Fibroblast of lung (primary cell): ENCODE measurements around the gene ZNF26. TPM values are rescaled to one million over a fixed set of nuclear protein-coding genes. Genes with fewer than 3 reads are reported as not detected.

Source experiments
- DNase-seq, 2 donors: peaks; one replicate each; pipeline versions ENCODE4 v3.0.0 to v3.0.0-alpha.2; 2010; ENCODE audit warnings: low read depth in 2 of 2
- H2AFZ ChIP-seq: 2 replicates; pipeline ENCODE4 v1.5.1; 2012; ENCODE audit warnings: low read length, control low read depth, inconsistent platforms
- H3K27ac ChIP-seq: 2 replicates; pipeline ENCODE4 v1.5.1; 2011; ENCODE audit warnings: low read length, control low read depth; ENCODE audit not compliant: insufficient read depth
- H3K27me3 ChIP-seq: 2 replicates; pipeline ENCODE4 v1.5.1; 2011; ENCODE audit warnings: mild to moderate bottlenecking, low read length; ENCODE audit not compliant: control insufficient read depth, insufficient read depth
- H3K36me3 ChIP-seq: 2 replicates; pipeline ENCODE4 v1.5.1; 2011; ENCODE audit warnings: low read length; ENCODE audit not compliant: control insufficient read depth, insufficient read depth
- H3K4me1 ChIP-seq: 2 replicates; pipeline ENCODE4 v1.5.1; 2011; ENCODE audit warnings: low read length; ENCODE audit not compliant: control insufficient read depth, insufficient read depth; ENCODE audit errors: extremely low read depth
- H3K4me2 ChIP-seq: 2 replicates; pipeline ENCODE4 v1.5.1; 2011; ENCODE audit warnings: low read length, control low read depth; ENCODE audit not compliant: insufficient read depth; ENCODE audit errors: extremely low read depth
- H3K4me3 ChIP-seq, 4 experiments: fragments of 200-600 bp in 1 of 4; sonication (generic) in 1 of 4; replicated peaks in 1 of 4; 2 replicates each; pipeline ENCODE4 v1.5.1; 2011 to 2016; ENCODE audit warnings: low read length in 4 of 4, low read depth in 3 of 4, mild to moderate bottlenecking in 3 of 4, control low read depth in 2 of 4, inconsistent platforms in 1 of 4, mixed read lengths in 1 of 4; ENCODE audit not compliant: insufficient read depth in 1 of 4; ENCODE audit errors: control extremely low read depth in 1 of 4
- H3K79me2 ChIP-seq: 2 replicates; pipeline ENCODE4 v1.5.1; 2012; ENCODE audit warnings: mild to moderate bottlenecking, low read length, inconsistent platforms; ENCODE audit not compliant: control insufficient read depth, insufficient read depth
- H3K9ac ChIP-seq: 2 replicates; pipeline ENCODE4 v1.5.1; 2011; ENCODE audit warnings: mild to moderate bottlenecking, low read length, control low read depth; ENCODE audit not compliant: insufficient read depth
- H3K9me3 ChIP-seq: 2 replicates; pipeline ENCODE4 v1.5.1; 2012; ENCODE audit warnings: low read depth, low read length; ENCODE audit not compliant: control insufficient read depth, insufficient read depth
- H4K20me1 ChIP-seq: 2 replicates; pipeline ENCODE4 v1.5.1; 2011; ENCODE audit warnings: low read length; ENCODE audit not compliant: control insufficient read depth, insufficient read depth; ENCODE audit errors: extremely low read depth
- CTCF ChIP-seq, 2 donors: IDR thresholded peaks in 1 of 2; conservative IDR thresholded peaks in 1 of 2; 1 replicate in 1 of 2; 2 replicates in 1 of 2; pipeline ENCODE4 v1.5.1; 2011 to 2012; ENCODE audit warnings: low read length in 2 of 2, control low read depth in 1 of 2, inconsistent platforms in 1 of 2, low read depth in 1 of 2, mild to moderate bottlenecking in 1 of 2
- EZH2 ChIP-seq: IDR thresholded peaks from 2 replicates; pipeline ENCODE4 v1.5.1; 2012; ENCODE audit warnings: low read length, control low read depth, mild to moderate bottlenecking; ENCODE audit errors: missing control alignments
- polyA plus RNA-seq, 2 donors: library from polyadenylated mRNA; depleted of rRNA in 1 of 2; stranded (reverse) in 1 of 2; unstranded in 1 of 2; fragments of >200 nt; gene quantifications; 2 replicates each; pipeline ENCODE4 v1.2.1, GENCODE V29; 2011 to 2012; ENCODE audit warnings: missing spikeins in 1 of 2
- total RNA-seq: library from RNA; depleted of rRNA; stranded (reverse); fragments of >200 nt; gene quantifications from 2 replicates; pipeline ENCODE4 v1.2.1, GENCODE V29; 2014

Gene ZNF26
- total and polyA plus RNA-seq, 2 donors (not counting 1 experiment from before 2014, with no cell fraction given) = 4.9 to 9.4 TPM

DNA sequence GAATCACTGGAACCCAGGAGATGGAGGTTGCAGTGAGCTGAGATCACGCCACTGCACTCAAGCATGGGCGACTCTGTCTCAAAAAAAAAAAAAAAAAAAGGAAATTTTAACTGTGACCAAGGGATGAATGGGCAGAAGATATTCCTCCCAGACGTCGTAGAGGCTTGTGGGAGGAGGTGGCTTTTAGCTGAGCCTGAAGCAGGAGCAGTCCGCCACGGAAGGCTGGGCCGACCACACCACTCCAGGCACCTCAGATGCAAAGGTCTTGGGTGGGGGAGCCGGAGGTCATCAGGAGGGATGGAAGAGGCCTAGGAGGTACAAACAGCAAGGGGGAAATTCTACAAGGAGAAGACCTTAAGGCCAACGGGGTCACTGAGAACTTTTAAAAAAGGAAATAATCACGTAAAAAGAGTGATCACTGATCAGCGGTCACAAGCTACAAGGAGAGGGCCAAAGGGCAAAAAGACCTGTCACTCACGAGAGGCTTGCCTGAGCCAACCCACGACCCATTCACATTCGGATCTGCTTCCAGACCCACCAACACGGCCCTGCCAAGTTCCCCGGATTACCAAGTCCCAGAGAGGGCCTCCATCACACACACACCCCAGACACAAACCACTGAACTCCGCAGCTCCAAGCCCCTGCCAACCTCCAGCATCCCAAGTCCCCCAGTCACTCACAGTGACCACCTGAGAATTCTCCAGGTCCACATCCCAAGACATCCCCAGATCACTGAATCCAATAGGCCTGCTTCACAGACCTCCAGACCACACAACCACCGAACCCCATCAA lies 33.6 kb upstream of the ZNF26 start:
- Histone ChIP-seq H3K9ac (no peak overlapping the region), H3K36me3 (peaks cover 2% of the 10 kb centered on the region), H3K4me3 (no peak overlapping the region), H2AFZ (no peak overlapping the region), H3K4me2 (no peak overlapping the region), H3K9me3 (peaks cover 24% of the 10 kb centered on the region), H4K20me1 (no peaks in the 10 kb centered on the region), H3K79me2 (peaks cover 45% of the 10 kb centered on the region), H3K4me1 (no peaks in the 10 kb centered on the region), H3K27me3 (no peaks in the 10 kb centered on the region), H3K27ac (no peak overlapping the region)
- DNase-seq = no peak
- no peak for TF ChIP-seq CTCF (conservative IDR thresholded peaks at IDR 0.05 in 1 of 2, IDR thresholded peaks at IDR 0.05 in 1 of 2; ENCODE audit: low read depth in 1 of 2, low read length in 2 of 2)
- no peak for TF ChIP-seq EZH2

GRCh38 chr12:132953163-132953425 lies 33.1 kb upstream of the ZNF26 start:
- Histone ChIP-seq H3K9me3 (peaks cover 24% of the 10 kb centered on the region), H3K4me3 (no peak overlapping the region), H3K27me3 (no peaks in the 10 kb centered on the region), H2AFZ (no peak overlapping the region), H3K36me3 (peaks cover 2% of the 10 kb centered on the region), H3K9ac (no peak overlapping the region), H3K4me2 (no peak overlapping the region), H3K4me1 (no peaks in the 10 kb centered on the region), H3K27ac (no peak overlapping the region), H3K79me2 (peaks cover 45% of the 10 kb centered on the region), H4K20me1 (no peaks in the 10 kb centered on the region)
- DNase-seq = no peak
- no peak for TF ChIP-seq EZH2
- no peak for TF ChIP-seq CTCF (conservative IDR thresholded peaks at IDR 0.05 in 1 of 2, IDR thresholded peaks at IDR 0.05 in 1 of 2; ENCODE audit: low read depth in 1 of 2, low read length in 2 of 2)

DNA sequence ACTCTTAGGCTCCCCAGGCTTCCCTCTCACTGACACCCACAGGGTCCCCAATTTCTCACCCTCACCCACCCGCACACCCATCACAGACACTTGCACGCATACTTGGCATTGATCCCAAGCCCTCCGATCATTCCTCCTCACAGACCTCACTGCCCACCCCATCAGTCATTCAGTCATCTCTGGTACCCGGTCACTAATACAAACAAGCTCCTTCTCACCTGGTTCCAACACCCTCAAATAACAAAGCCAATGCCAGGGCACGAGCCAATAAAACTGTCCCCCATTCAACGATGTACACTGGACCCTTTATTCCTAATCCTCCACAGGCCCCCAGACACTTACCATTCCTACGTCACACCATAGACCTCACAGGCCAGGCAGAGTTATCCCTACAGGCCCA lies 32.4 kb upstream of the ZNF26 start:
- Histone ChIP-seq H3K9ac (no peak overlapping the region), H3K4me2 (no peak overlapping the region), H3K27ac (no peak overlapping the region), H3K9me3 (peaks cover 18% of the 10 kb centered on the region), H3K4me3 (no peak overlapping the region), H2AFZ (no peak overlapping the region), H3K27me3 (no peaks in the 10 kb centered on the region), H4K20me1 (no peaks in the 10 kb centered on the region), H3K36me3 (peaks cover 2% of the 10 kb centered on the region), H3K4me1 (no peaks in the 10 kb centered on the region), H3K79me2 (peaks cover 45% of the 10 kb centered on the region)
- TF ChIP-seq CTCF (conservative IDR thresholded peaks at IDR 0.05 in 1 of 2, IDR thresholded peaks at IDR 0.05 in 1 of 2; ENCODE audit: low read depth in 1 of 2, low read length in 2 of 2) (no peak), EZH2 (no peak)
- DNase-seq = no peak
